HL-60 (cell line): ENCODE measurements around the gene MALL. TPM values are rescaled to one million over a fixed set of nuclear protein-coding genes. Genes with fewer than 3 reads are reported as not detected.
"Not testable (repeated sequence)": the region's sequence is repeated elsewhere in the genome, so short reads cannot be mapped to it uniquely, and the experiment has no call there.

ENCODE experiments used
- DNase-seq, 2 experiments: peaks; one replicate each; pipeline ENCODE4 v3.0.0-alpha.2; 2010 to 2020; ENCODE audit warnings: low read depth in 1 of 2, low spot score in 1 of 2
- H3K27ac ChIP-seq: fragments of 250-450 bp; sonication (Bioruptor Pico); replicated peaks from 2 replicates; pipeline ENCODE4 v1.5.1; 2020; ENCODE audit warnings: mild to moderate bottlenecking, moderate library complexity
- H3K27me3 ChIP-seq: fragments of 250-450 bp; sonication (Bioruptor Pico); 2 replicates; pipeline ENCODE4 v1.5.1; 2021; ENCODE audit warnings: mild to moderate bottlenecking, moderate library complexity; ENCODE audit not compliant: insufficient read depth, poor library complexity, severe bottlenecking
- H3K4me3 ChIP-seq: replicated peaks from 2 replicates; pipeline ENCODE4 v1.5.1; 2011; ENCODE audit warnings: mild to moderate bottlenecking, control low read depth, low read length; ENCODE audit not compliant: insufficient read depth
- microRNA-seq: library from miRNA; unstranded; fragments of <30 nt; microRNA quantifications from one replicate; pipeline ENCODE4, GENCODE V29; 2018

MALL gene

DNA sequence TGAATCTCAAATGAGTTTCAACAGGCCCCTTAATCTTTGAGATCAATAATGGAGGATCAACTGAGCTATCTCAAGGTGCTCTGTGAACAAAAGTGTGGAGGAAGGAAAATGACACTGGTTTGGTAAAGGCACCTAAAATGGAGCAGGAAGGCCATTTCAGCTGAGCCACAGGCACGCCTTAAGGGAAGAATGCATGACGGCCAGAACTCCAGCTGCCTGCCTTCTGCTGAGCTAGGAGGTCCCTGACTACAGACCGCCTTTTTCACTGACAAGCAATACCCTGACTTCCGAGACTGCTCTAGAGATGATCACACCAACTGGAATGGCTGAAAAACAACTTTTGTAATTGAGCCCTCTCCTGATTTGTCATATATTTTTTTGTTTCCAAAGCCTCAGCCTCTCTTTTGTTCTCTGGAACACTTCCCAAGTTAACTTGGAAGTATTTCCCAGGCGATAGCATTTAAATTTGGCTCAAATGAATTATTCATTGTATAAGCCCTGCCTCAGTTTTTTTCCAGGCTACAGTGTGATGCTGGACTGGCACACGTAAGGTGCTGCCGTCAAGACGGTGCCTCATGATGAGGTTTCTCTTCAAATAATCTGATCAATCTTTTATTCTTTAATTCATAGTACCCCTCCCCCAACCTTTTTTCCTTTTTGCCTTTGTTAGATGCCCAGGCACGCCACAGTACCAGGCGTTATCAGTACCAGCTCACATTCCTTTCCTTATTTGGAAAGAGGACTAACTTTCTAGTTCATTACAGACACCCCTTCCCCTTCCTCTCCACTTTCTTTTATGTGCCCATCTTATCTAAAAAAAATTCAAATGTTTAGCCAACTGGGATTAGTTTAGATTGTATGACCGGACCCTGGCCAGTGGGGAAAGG is 60.9 kb downstream of the MALL start:
- H3K27me3 ChIP-seq, DNase-seq, H3K4me3 ChIP-seq, H3K27ac ChIP-seq: not testable (repeated sequence)

DNA sequence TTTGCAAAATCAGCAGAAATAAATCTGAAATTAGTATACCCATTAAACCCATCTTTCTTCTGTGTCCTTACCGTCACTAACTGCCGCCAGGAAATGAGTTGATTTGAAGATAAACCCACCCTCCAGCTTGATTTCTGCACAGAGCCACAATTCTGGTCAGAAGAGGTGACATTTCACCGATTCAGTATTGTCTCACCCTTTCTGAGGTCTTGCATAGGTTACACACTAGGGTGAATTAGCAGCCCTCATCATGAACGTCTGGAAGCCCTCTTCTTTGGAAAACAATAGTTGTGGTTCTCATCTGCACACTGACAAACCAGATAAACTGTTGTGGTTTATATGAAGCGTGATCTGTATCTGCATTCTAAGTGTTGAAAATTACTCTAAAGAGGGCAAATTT is 61.9 kb downstream of the MALL start:
- not testable (repeated sequence) for DNase-seq, H3K4me3 ChIP-seq, H3K27me3 ChIP-seq, H3K27ac ChIP-seq

DNA sequence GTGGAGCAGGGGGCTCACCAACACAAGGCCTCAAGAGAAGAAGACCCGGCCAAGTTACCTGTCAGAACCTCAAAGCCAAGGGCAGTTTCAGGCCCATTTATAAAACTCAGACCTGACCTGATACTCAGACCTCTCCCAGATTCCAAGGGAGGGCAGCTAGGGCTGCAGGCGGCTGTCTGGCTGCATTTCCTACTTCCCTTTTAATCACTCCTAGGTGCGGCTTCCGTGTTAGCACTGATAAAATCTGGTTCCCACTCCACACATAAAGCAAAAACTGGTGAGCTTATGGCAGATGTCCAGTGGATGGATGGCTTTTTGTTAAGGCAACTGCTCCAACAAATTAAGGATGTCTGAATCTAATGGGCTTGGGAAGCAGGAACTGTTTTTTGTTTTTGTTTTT is 63.5 kb downstream of the MALL start:
- not testable (repeated sequence) for H3K27ac ChIP-seq, H3K27me3 ChIP-seq, DNase-seq, H3K4me3 ChIP-seq

DNA sequence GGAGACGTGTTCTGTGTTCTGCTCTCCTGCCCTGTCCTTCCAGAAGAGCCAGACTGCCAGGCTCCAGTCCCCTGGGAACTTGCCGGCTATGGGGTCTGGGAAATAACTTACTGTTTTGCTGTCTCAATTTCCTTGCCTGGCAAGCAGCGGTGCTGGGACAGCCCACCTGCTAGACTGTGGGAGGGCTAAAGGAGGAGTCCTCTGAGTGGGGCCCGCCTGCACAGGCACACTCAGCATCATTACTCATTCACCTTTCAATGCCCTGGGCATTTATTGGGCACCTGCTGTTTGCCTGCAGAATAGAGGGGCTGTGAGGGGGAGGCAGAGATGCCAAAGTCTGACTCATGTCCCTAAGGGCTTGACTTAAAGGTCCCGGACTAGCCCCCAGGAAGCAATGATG is 65.4 kb downstream of the MALL start:
- H3K27ac ChIP-seq, H3K4me3 ChIP-seq, DNase-seq, H3K27me3 ChIP-seq: not testable (repeated sequence)

DNA sequence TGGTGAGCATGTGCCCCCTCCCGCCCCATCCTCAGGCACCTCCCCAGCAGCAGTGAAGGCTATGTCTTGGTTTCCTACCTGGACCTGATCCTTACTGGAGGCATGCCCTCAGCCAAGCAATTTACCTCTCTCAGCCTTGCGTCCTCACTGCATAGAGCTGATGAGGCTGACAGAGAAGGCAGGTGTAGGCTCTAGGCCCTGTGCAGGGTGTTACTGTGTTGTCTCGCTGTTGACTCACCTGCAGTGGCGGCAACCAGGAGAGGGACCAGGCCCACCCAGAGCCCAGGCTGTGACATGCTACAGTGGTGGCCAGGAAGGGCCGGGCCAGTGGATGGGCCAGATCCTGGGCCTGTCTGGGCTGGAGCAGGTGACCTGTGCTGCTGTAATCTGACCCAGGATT is 65.9 kb downstream of the MALL start:
- not testable (repeated sequence) for H3K27me3 ChIP-seq, H3K4me3 ChIP-seq, H3K27ac ChIP-seq, DNase-seq

DNA sequence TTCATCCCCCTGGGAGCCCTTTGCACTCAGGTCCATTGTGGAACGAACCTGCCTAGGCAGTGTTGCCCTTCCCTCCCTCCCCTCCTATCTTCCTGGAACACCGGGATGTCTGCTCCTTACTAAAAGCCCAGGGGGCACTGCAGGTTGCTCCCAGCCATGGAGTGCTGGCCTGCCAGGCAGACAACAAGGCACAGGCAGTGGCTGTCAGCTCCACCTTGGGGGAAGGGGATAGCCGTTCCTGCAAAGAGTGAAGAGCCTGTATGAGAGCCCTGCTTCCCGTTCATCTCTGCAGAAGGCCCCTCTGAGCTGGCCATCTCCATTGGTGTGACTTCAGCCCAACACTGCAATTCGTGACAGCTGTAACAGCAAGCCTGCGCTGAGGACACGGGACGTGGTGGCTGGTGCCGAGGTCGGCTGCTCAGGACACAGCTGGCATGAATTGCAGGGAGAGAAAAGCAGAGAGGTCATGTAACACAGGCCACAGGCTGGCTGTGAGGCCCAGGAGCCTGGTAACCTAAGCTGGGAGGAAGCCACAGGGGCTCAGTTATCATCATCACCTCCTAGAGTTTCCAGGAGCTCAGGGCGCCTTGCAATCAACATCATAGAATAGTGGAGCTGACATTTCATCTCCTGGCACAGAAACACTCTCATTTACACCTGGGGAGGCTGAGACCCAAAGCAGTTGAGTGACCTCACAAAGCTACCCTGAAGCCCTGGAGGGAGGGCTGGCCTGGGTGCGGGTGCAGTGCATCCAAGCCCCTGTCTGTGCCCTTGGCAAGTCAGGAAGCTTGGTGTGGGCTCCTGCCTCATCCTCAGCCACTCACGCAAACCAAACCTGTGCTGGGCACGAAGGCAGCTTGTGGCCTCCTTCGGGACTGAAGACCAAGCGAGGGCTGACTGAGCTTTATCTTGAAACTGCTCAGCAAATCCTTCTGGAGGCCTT is 67.1 kb downstream of the MALL start:
- H3K27me3 ChIP-seq, H3K4me3 ChIP-seq, H3K27ac ChIP-seq, DNase-seq: not testable (repeated sequence)

DNA sequence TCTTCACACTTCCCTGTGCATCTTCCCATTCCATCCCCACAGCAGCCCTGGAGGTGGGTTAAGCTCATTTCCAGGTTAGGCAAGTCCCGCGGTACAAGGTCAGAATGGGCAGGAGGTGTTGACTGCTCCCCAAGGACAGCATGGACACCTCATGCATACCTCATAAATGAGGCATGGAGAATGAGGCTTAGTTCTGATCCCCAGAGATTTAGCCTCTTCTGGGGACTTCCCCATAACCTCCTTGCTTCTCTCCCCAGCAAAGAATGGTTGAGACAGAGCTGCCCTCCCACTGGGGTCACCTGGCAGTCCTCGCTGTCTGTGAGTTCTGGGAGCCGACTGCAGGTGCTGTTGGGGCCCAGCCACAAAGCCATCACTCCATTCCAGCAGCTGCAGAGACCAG is 68.4 kb downstream of the MALL start:
- not testable (repeated sequence) for DNase-seq, H3K27ac ChIP-seq, H3K27me3 ChIP-seq

DNA sequence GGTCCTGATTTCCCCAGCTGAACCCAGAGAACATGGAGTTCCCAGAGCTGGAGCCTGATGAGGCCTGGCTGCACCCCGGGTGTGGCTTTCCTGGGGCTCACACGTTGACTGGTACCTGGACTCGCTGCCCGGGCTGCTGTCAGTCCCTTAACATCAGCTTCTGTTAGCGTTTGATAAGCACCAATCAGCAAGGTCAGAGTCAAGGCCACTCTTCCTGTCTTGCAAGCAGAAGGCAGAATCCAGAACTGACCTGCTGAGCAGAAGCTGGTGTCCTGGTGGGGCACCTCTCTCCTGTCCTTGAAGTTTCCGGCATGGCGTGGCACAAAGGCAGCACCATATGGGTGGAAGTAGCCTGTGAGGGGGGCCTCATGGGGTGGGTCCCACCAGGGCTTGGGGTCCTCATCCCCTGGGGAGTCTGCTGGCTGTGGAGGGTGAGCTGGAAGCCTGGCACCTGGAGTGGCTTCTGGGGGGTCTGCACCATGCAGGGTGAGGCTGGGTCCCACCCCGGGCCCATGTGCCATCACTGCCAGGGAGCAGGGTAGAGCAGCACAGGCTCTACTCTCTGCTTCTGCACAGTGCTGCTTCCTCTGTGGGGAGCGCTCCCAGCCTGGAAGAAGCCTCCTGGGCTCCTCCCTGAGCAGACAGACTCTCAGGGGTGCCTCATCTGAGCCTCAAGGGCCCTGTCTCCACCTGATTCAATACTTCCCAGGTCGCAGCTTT is 73.5 kb downstream of the MALL start:
- H3K27ac ChIP-seq, DNase-seq, H3K27me3 ChIP-seq, H3K4me3 ChIP-seq: not testable (repeated sequence)

More for the DNA sequence above, 68.4 kb downstream of the MALL start:
- not testable (repeated sequence) for H3K4me3 ChIP-seq

DNA sequence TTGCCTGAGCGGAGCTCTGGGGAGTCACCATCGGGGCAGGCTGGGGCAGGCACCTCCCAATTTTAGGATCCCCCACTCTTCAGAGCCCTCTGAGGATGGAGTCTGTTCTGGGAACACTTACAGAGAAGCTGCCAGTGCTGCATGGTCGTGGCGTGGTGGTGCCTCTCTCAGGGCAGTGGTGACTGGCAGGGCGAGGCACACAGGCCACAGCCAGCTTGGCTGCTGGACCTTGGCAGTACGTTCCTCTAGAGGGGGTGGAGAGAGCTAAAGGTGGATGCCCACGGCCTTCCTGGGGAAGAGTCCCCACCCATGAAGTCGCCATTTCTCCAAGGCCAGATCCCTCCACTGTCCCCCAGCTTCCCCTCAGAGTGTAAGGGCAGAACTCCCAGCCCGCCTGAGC is 78.3 kb downstream of the MALL start:
- H3K4me3 ChIP-seq, H3K27ac ChIP-seq, H3K27me3 ChIP-seq, DNase-seq: not testable (repeated sequence)

DNA sequence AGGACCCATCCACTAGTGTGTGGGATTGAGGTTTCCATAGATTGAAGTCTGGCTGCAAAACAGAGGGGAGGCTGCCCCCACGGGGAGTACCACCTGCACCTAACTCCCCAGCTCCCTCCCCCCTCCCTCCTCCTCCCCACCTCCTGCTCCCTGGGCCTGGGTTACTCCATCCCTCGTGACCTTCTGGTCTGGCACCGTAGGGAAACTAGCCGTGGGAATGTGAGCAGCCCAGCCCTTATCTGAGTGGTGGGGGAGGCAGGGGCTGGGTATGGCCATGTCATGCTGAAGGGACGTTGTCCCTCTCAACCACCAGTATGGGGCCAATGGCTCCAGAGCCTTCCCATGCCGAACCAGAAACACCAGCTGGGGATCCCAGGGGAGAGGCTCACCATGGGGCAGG is 80.2 kb downstream of the MALL start:
- H3K4me3 ChIP-seq, H3K27me3 ChIP-seq, H3K27ac ChIP-seq, DNase-seq: not testable (repeated sequence)

DNA sequence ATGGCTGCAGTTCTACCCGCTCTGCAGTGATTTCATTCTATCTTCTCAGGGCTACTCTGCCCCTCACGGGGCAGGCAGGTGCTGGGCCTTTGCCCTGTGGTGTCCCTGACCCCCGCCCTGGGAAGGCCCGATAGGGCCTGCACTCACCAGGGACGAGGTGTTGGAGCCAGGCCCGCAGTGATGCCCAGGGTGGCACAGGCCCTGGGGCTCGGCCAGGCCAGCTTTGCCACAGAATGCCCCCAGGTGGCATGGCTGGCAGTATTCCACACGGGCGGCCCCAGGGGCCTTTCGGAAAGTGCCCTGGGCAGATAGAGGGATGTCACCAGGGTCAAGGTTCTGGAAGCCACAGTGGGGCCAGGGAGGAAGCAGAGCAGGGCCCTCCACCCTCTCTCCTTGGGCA is 80.7 kb downstream of the MALL start:
- not testable (repeated sequence) for H3K27me3 ChIP-seq, H3K4me3 ChIP-seq, DNase-seq, H3K27ac ChIP-seq

Small RNA genes within 50 kb of the gene (microRNA-seq; reads per million reads assigned to microRNA genes)
- not detected for gene MIR4267
- not detected for gene MIR4436B1
